ENCODE measurements around the gene GPR157. TPM values are rescaled to one million over a fixed set of nuclear protein-coding genes. Genes with fewer than 3 reads are reported as not detected.
"Not testable (repeated sequence)": the region's sequence is repeated elsewhere in the genome, so short reads cannot be mapped to it uniquely, and the experiment has no call there.

Gene GPR157
- total RNA-seq, 1 donor: 5.4 TPM

DNA sequence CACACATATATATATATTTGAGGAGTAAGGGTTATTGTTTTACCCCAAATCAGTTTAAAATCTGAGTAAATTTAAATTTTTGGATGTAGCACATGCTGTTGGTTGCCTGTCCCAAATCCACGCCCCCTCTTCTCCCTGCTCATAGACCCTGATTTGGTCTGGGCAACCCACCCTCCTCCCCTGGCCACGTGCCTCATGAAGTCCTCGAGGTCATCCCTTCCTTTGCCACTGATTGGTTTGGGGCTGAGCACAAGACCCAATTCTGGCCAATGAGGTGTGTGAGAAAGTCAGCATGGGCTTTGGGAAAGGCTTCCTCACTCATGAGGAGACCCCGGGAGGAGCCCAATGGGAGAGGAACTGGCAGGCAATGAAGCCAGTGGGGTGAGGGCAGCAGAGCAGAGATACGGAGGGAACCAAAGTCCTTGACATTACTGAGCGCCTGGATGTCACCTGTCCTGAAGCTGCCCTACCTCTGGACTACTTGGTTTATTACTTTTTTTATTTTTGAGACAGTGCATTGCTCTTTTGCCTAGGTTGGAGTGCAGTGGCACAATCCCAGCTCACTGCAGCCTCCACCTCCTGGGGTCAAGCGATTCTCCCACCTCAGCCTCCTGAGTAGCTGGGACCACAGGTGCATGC is 31.3 kb upstream of the GPR157 start:
- H3K79me2 ChIP-seq (ENCODE audit: insufficient read depth, low read length): peaks cover 87% of the 10 kb centered on the region
- H2AFZ ChIP-seq (ENCODE audit: low read length): no peak overlapping the region
- no peaks in the 10 kb centered on the region for H3K27me3 ChIP-seq (ENCODE audit: insufficient read depth, low read length)
- peak overlapping the region; percentile 21 for H3K27ac ChIP-seq (ENCODE audit: low read depth, low read length)
- TF ChIP-seq CTCF (IDR thresholded peaks at IDR 0.05; ENCODE audit: extremely low read depth, low read depth, low read length): no peak
- peaks cover 55% of the 10 kb centered on the region for H3K36me3 ChIP-seq (ENCODE audit: insufficient read depth, low read length)
- H3K4me2 ChIP-seq (ENCODE audit: insufficient read depth, low read length): no peak overlapping the region
- H4K20me1 ChIP-seq (ENCODE audit: insufficient read depth, low read length): peaks cover 48% of the 10 kb centered on the region
- H3K9me3 ChIP-seq (ENCODE audit: low read depth, low read length): no peaks in the 10 kb centered on the region
- H3K4me1 ChIP-seq (ENCODE audit: insufficient read depth, low read length): peaks cover 28% of the 10 kb centered on the region
- DNase-seq (ENCODE audit: insufficient read length, low spot score, missing footprints): no peak
- H3K4me3 ChIP-seq (ENCODE audit: insufficient read depth, low read length): no peak overlapping the region

GRCh38 chr1:9155879-9156278 is 27.0 kb upstream of the GPR157 start:
- no peak overlapping the region for H3K4me2 ChIP-seq (ENCODE audit: insufficient read depth, low read length)
- no peak for TF ChIP-seq CTCF (IDR thresholded peaks at IDR 0.05; ENCODE audit: extremely low read depth, low read depth, low read length)
- no peaks in the 10 kb centered on the region for H3K27me3 ChIP-seq (ENCODE audit: insufficient read depth, low read length)
- peaks cover 59% of the 10 kb centered on the region for H3K36me3 ChIP-seq (ENCODE audit: insufficient read depth, low read length)
- no peaks in the 10 kb centered on the region for H3K9me3 ChIP-seq (ENCODE audit: low read depth, low read length)
- no peak overlapping the region for H3K4me3 ChIP-seq (ENCODE audit: insufficient read depth, low read length)
- peaks cover 8% of the 10 kb centered on the region for H3K4me1 ChIP-seq (ENCODE audit: insufficient read depth, low read length)
- peaks cover 94% of the 10 kb centered on the region for H3K79me2 ChIP-seq (ENCODE audit: insufficient read depth, low read length)
- no peak overlapping the region for H2AFZ ChIP-seq (ENCODE audit: low read length)
- peaks cover 53% of the 10 kb centered on the region for H4K20me1 ChIP-seq (ENCODE audit: insufficient read depth, low read length)
- peak; percentile 13 for DNase-seq (ENCODE audit: insufficient read length, low spot score, missing footprints)
- H3K27ac ChIP-seq (ENCODE audit: low read depth, low read length): no peak overlapping the region

DNA sequence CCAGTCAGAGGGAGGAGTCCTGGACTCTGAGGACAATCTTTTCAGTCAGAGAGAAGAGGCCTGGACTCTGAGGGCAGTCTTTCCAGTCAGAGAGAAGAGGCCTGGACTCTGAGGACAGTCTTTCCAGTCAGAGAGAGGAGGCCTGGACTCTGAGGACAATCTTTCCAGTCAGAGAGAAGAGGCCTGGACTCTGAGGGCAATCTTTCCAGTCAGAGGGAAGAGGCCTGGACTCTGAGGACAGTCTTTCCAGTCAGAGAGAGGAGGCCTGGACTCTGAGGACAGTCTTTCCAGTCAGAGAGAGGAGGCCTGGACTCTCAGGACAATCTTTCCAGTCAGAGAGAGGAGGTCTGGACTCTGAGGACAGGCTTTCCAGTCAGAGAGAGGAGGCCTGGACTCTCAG is 26.5 kb upstream of the GPR157 start:
- peaks cover 12% of the 10 kb centered on the region for H3K4me1 ChIP-seq (ENCODE audit: insufficient read depth, low read length)

DNA sequence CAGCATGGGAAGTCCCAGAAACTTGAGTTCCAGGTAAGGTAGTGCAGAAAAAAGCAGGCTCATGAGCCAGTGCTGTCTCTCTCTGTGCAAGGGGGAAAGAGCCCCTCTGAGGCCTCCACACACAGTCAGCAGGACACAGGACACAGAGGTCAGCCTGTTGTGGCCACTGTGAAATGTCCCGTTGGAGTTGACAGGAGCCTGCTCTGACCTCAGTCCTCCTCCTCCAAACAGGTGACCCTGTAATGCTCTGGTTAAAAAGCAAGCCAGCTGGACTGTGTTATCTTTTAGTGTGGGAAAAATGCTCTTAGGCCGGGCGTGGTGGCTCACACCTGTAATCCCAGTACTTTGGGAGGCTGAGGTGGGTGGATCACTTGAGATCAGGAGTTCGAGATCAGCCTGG is 24.2 kb upstream of the GPR157 start:
- Histone ChIP-seq H4K20me1 (ENCODE audit: insufficient read depth, low read length) (peaks cover 49% of the 10 kb centered on the region), H3K4me3 (ENCODE audit: insufficient read depth, low read length) (no peak overlapping the region), H3K79me2 (ENCODE audit: insufficient read depth, low read length) (peaks cover 88% of the 10 kb centered on the region), H3K9me3 (ENCODE audit: low read depth, low read length) (no peaks in the 10 kb centered on the region), H3K27me3 (ENCODE audit: insufficient read depth, low read length) (no peaks in the 10 kb centered on the region), H2AFZ (ENCODE audit: low read length) (no peak overlapping the region), H3K36me3 (ENCODE audit: insufficient read depth, low read length) (peaks cover 60% of the 10 kb centered on the region), H3K4me1 (ENCODE audit: insufficient read depth, low read length) (peaks cover 25% of the 10 kb centered on the region), H3K4me2 (ENCODE audit: insufficient read depth, low read length) (no peak overlapping the region), H3K27ac (ENCODE audit: low read depth, low read length) (no peak overlapping the region)
- DNase-seq (ENCODE audit: insufficient read length, low spot score, missing footprints): no peak
- TF ChIP-seq CTCF (IDR thresholded peaks at IDR 0.05; ENCODE audit: extremely low read depth, low read depth, low read length): no peak

More for the DNA sequence above, 26.5 kb upstream of the GPR157 start:
- Histone ChIP-seq H4K20me1 (ENCODE audit: insufficient read depth, low read length) (peaks cover 53% of the 10 kb centered on the region), H3K79me2 (ENCODE audit: insufficient read depth, low read length) (peaks cover 94% of the 10 kb centered on the region), H3K36me3 (ENCODE audit: insufficient read depth, low read length) (peaks cover 59% of the 10 kb centered on the region)
- not testable (repeated sequence) for DNase-seq (ENCODE audit: insufficient read length, low spot score, missing footprints); H3K4me3 ChIP-seq (ENCODE audit: insufficient read depth, low read length); H3K4me2 ChIP-seq (ENCODE audit: insufficient read depth, low read length); H3K9me3 ChIP-seq (ENCODE audit: low read depth, low read length); H2AFZ ChIP-seq (ENCODE audit: low read length); H3K27ac ChIP-seq (ENCODE audit: low read depth, low read length); H3K27me3 ChIP-seq (ENCODE audit: insufficient read depth, low read length)
